Endothelial cell of umbilical vein (primary cell): ENCODE measurements around the gene ABCA9. TPM values are rescaled to one million over a fixed set of nuclear protein-coding genes. Genes with fewer than 3 reads are reported as not detected.

ENCODE experiments used
- BruUV-seq: library from RNA; stranded (reverse); fragments of 400-500 nt; replicated peaks from 2 replicates; lab custom pipeline; 2021; lab: Mats Ljungman, UMichigan
- CTCF ChIA-PET: fragments of 300-600, 350-600 bp; sonication (Branson Sonifier 250); formaldehyde crosslinking; loops from one replicate; lab custom pipeline; 2021; ENCODE audit warnings: antibody characterized with exemption, inconsistent platforms; lab: Charles Lee
- POLR2A ChIA-PET: fragments of 300-600, 350-600 bp; sonication (Branson Sonifier 250); formaldehyde crosslinking; loops from one replicate; lab custom pipeline; 2021; ENCODE audit warnings: antibody characterized with exemption, inconsistent platforms; lab: Charles Lee
- DNase-seq: peaks from one replicate; pipeline ENCODE4 v3.0.0-alpha.2; 2011; ENCODE audit warnings: low read depth, low spot score
- FAIRE-seq: peaks from 2 replicates; lab custom pipeline; 2011; peaks lifted over from hg19 to GRCh38; lab: Jason Lieb, UNC
- H2AFZ ChIP-seq: 2 replicates; pipeline ENCODE4 v1.6.0; 2012; ENCODE audit warnings: low read depth, low read length, control low read depth, inconsistent platforms
- H3K27ac ChIP-seq: 2 replicates; pipeline ENCODE4 v1.5.1; 2011; ENCODE audit warnings: low read depth, mild to moderate bottlenecking, control low read depth, low read length, moderate library complexity; ENCODE audit not compliant: insufficient read depth
- H3K27me3 ChIP-seq, 2 experiments: 2 replicates each; pipeline versions ENCODE4 v1.6.0 to v1.6.1; 2011; ENCODE audit warnings: low read length in 2 of 2, mixed read lengths in 1 of 2; ENCODE audit not compliant: control insufficient read depth in 2 of 2, insufficient read depth in 2 of 2
- H3K36me3 ChIP-seq, 2 experiments: 2 replicates in 1 of 2; 3 replicates in 1 of 2; pipeline ENCODE4 v1.5.1; 2011; ENCODE audit warnings: low read length in 2 of 2, mild to moderate bottlenecking in 1 of 2, moderate library complexity in 1 of 2; ENCODE audit not compliant: control insufficient read depth in 2 of 2, insufficient read depth in 2 of 2; ENCODE audit errors: extremely low read depth in 1 of 2
- H3K4me1 ChIP-seq: 3 replicates; pipeline ENCODE4 v1.5.1; 2011; ENCODE audit warnings: mild to moderate bottlenecking, low read length; ENCODE audit not compliant: control insufficient read depth, insufficient read depth; ENCODE audit errors: extremely low read depth
- H3K4me2 ChIP-seq: 2 replicates; pipeline ENCODE4 v1.6.1; 2011; ENCODE audit warnings: low read length, control low read depth, mixed read lengths; ENCODE audit not compliant: insufficient read depth
- H3K4me3 ChIP-seq, 3 experiments: fragments of 200-600 bp in 1 of 3; sonication (generic), shearing (Covaris generic) in 1 of 3; replicated peaks in 1 of 3; 2 replicates each; pipeline ENCODE4 v1.5.1; 2011 to 2016; ENCODE audit warnings: control low read depth in 3 of 3, low read length in 3 of 3, mild to moderate bottlenecking in 2 of 3, inconsistent platforms in 1 of 3, low read depth in 1 of 3, moderate library complexity in 1 of 3; ENCODE audit not compliant: insufficient read depth in 1 of 3
- H3K79me2 ChIP-seq: 2 replicates; pipeline ENCODE4 v1.6.0; 2012; ENCODE audit warnings: low read length, inconsistent platforms; ENCODE audit not compliant: control insufficient read depth, insufficient read depth
- H3K9ac ChIP-seq: replicated peaks from 2 replicates; pipeline ENCODE3; 2011; ENCODE audit warnings: low read length, control low read depth; ENCODE audit not compliant: insufficient read depth; ENCODE audit errors: extremely low read depth
- H3K9me1 ChIP-seq: replicated peaks from 3 replicates; pipeline ENCODE4 v1.6.0; 2011; ENCODE audit warnings: mild to moderate bottlenecking, low read length; ENCODE audit not compliant: control insufficient read depth, insufficient read depth; ENCODE audit errors: extremely low read depth
- H3K9me3 ChIP-seq: replicated peaks from 2 replicates; pipeline ENCODE4 v1.5.1; 2012; ENCODE audit warnings: low read length, inconsistent platforms; ENCODE audit not compliant: control insufficient read depth, insufficient read depth
- H4K20me1 ChIP-seq: replicated peaks from 2 replicates; pipeline ENCODE3; 2011; ENCODE audit warnings: mild to moderate bottlenecking, low read length; ENCODE audit not compliant: control insufficient read depth, insufficient read depth; ENCODE audit errors: extremely low read depth
- EZH2 ChIP-seq: IDR thresholded peaks from 2 replicates; pipeline ENCODE4 v1.6.1; 2012; ENCODE audit warnings: borderline replicate concordance, low read depth, mild to moderate bottlenecking, moderate library complexity, low read length, inconsistent platforms; ENCODE audit not compliant: severe bottlenecking
- FOS ChIP-seq: IDR thresholded peaks from 2 replicates; pipeline ENCODE4 v1.6.1; 2011; ENCODE audit warnings: mild to moderate bottlenecking, low read length, moderate library complexity, borderline replicate concordance; ENCODE audit not compliant: insufficient read depth
- GATA2 ChIP-seq: IDR thresholded peaks from 2 replicates; pipeline ENCODE4 v1.7.0; 2011; ENCODE audit warnings: low read depth, mild to moderate bottlenecking, moderate library complexity, mixed read lengths, low read length; ENCODE audit not compliant: insufficient read length, insufficient read depth
- JUN ChIP-seq: IDR thresholded peaks from 2 replicates; pipeline ENCODE4 v1.6.1; 2011; ENCODE audit warnings: borderline replicate concordance, low read depth; ENCODE audit not compliant: insufficient read length, insufficient read depth
- MYC ChIP-seq: IDR thresholded peaks from one replicate; pipeline ENCODE4 v1.6.1; 2011; ENCODE audit warnings: mild to moderate bottlenecking, low read depth, low read length
- POLR2A ChIP-seq: IDR thresholded peaks from 2 replicates; pipeline ENCODE4 v1.6.1; 2012; ENCODE audit warnings: low read depth, mild to moderate bottlenecking, control low read depth, low read length
- POLR2AphosphoS5 ChIP-seq: IDR thresholded peaks from 2 replicates; pipeline ENCODE4 v1.6.1; 2012; ENCODE audit warnings: low read depth, mild to moderate bottlenecking, control low read depth, low read length, moderate library complexity; ENCODE audit not compliant: insufficient read depth
- dilution Hi-C: fragments of 300-500 bp; cut with MboI; formaldehyde crosslinking; loops from one replicate; pipeline ENCODE4 v1.15.0; 2019; ENCODE audit warnings: low sequenced_read_pairs; ENCODE audit not compliant: extremely low pct_ligation_motif_present
- intact Hi-C: fragments of 100-400 bp; cut with micrococcal nuclease; formaldehyde crosslinking; loops from one replicate; pipeline ENCODE4 v1.10.0; 2022
- polyA plus RNA-seq, 4 experiments: library from polyadenylated mRNA; depleted of rRNA in 3 of 4; stranded (reverse) in 3 of 4; unstranded in 1 of 4; fragments of >200 nt; gene quantifications; 2 replicates each; pipeline versions ENCODE4 v1.2.1 to v1.2.3, GENCODE V29; 2011 to 2012; ENCODE audit warnings: missing spikeins in 1 of 4
- total RNA-seq: library from RNA; stranded (reverse); gene quantifications from 2 replicates; pipeline ENCODE4 v1.2.3, GENCODE V29; 2021
- TF ChIP-seq, protein P1 (sequence below), 2 donors: IDR thresholded peaks; 1 replicate in 1 of 2; 2 replicates in 1 of 2; pipeline ENCODE4 v1.5.1; 2011; ENCODE audit warnings: low read length in 2 of 2, mild to moderate bottlenecking in 2 of 2, moderate library complexity in 2 of 2, control low read depth in 1 of 2, inconsistent platforms in 1 of 2, low read depth in 1 of 2; ENCODE audit not compliant: insufficient read depth in 1 of 2; ENCODE audit errors: extremely low read depth in 1 of 2
- TF ChIP-seq, protein P2 (sequence below): IDR thresholded peaks from 2 replicates; pipeline ENCODE4 v1.6.1; 2011; ENCODE audit not compliant: insufficient read depth, insufficient read length

Gene ABCA9
- total and polyA plus RNA-seq, 2 donors (not counting 3 experiments of a cell fraction or from before 2014, with no cell fraction given): 2.7 to 7.7 TPM

DNA sequence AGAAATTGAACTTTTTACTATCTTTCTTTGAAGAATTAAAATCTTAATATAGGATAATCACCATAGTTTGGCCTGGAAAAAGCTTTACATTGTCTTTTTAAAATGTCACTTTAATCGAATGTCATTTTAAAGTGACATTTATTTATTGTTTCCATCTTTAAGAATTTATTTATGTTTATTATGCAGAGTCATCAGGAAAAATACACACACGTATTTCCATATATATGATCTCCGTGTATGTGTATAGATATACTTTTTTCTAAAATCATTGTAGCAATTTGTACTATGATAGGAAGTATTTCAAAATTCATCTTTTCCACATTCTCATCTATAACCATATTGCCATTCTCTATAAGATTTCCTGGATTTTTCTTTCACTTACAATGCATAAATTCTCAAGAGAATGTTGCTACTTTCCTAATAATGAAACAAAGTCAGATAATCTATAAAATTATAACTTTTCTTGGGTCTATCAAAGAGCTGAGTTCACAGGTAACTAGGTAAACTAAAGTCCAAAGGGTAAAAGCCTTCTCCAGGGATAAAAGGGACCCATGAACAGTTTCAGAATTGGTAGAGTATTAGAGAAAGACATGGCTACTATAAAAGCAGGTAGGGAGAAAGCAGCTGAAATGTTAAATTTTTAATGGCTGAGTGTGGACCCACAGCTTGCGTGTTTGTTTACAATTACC, 117.5 kb downstream of the ABCA9 start:
- Histone ChIP-seq H3K9me3 (no peaks in the 10 kb centered on the region), H3K4me1 (peaks cover 13% of the 10 kb centered on the region), H3K9ac (no peak overlapping the region), H2AFZ (no peak overlapping the region), H3K79me2 (no peaks in the 10 kb centered on the region), H3K36me3 (no peaks in the 10 kb centered on the region), H3K27ac (no peak overlapping the region), H3K27me3 (no peaks in the 10 kb centered on the region), H3K9me1 (no peaks in the 10 kb centered on the region), H4K20me1 (no peaks in the 10 kb centered on the region), H3K4me3 (no peak overlapping the region), H3K4me2 (no peak overlapping the region)
- ChIA-PET CTCF (interaction anchor here (1.0 to 1.6 kb wide), 3 partner anchors 10 to 148 kb away, joined by 3 to 6 read pairs (median 6); partner anchors contain the start of gene ABCA8), POLR2A (no interaction called here)
- DNase-seq (no peak), FAIRE-seq (no peak)
- no TSS peak for BruUV-seq
- TF ChIP-seq FOS: no peak
- dilution Hi-C loops (no loop called here), intact Hi-C loops (no loop called here)

DNA sequence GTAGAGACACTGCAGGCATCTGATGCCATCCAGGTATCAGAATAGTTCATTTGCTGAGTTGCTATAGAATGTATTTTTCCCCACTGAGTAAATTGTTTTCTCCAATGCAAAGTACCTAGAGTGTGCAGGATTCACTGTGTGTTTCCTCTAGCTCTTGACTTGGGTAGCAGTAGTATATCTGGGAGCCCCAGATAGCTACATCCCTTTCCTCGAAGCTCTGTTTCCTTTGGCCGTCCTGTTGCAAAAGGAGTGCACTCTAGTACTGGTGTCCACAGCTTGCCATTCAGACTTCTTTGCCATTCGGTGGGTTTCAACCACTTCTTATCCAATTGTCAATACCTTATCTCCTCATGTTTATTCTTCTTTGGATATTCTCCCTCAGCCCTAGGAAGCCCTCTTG, 118.3 kb downstream of the ABCA9 start:
- FAIRE-seq (no peak), DNase-seq (no peak)
- no peaks in the 10 kb centered on the region for H3K9me3 ChIP-seq
- TF ChIP-seq, protein P1, sequence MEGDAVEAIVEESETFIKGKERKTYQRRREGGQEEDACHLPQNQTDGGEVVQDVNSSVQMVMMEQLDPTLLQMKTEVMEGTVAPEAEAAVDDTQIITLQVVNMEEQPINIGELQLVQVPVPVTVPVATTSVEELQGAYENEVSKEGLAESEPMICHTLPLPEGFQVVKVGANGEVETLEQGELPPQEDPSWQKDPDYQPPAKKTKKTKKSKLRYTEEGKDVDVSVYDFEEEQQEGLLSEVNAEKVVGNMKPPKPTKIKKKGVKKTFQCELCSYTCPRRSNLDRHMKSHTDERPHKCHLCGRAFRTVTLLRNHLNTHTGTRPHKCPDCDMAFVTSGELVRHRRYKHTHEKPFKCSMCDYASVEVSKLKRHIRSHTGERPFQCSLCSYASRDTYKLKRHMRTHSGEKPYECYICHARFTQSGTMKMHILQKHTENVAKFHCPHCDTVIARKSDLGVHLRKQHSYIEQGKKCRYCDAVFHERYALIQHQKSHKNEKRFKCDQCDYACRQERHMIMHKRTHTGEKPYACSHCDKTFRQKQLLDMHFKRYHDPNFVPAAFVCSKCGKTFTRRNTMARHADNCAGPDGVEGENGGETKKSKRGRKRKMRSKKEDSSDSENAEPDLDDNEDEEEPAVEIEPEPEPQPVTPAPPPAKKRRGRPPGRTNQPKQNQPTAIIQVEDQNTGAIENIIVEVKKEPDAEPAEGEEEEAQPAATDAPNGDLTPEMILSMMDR (IDR thresholded peaks at IDR 0.05; ENCODE audit: extremely low read depth in 1 of 2, insufficient read depth in 1 of 2, low read depth in 1 of 2, low read length in 2 of 2): no peak
- TF ChIP-seq FOS (no peak), POLR2A (no peak), JUN (no peak), GATA2 (no peak), MYC (no peak), POLR2AphosphoS5 (no peak), EZH2 (no peak)
- TF ChIP-seq, protein P2, sequence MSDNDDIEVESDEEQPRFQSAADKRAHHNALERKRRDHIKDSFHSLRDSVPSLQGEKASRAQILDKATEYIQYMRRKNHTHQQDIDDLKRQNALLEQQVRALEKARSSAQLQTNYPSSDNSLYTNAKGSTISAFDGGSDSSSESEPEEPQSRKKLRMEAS: no peak
- BruUV-seq: no TSS peak
- intact Hi-C loops (no loop called here), dilution Hi-C loops (no loop called here)
- H3K79me2 ChIP-seq: no peaks in the 10 kb centered on the region
- H3K27ac ChIP-seq: no peak overlapping the region
- no peaks in the 10 kb centered on the region for H3K9me1 ChIP-seq
- H3K4me3 ChIP-seq: no peak overlapping the region
- POLR2A ChIA-PET: no interaction called here
- CTCF ChIA-PET: interaction anchor here (1.4 to 1.6 kb wide), 2 partner anchors 10 to 147 kb away, joined by 6 read pairs; no protein-coding TSS in a partner anchor
- H3K9ac ChIP-seq: no peak overlapping the region
- no peak overlapping the region for H2AFZ ChIP-seq
- no peak overlapping the region for H3K4me2 ChIP-seq
- peaks cover 13% of the 10 kb centered on the region for H3K4me1 ChIP-seq
- no peaks in the 10 kb centered on the region for H4K20me1 ChIP-seq
- H3K36me3 ChIP-seq: no peaks in the 10 kb centered on the region
- H3K27me3 ChIP-seq: no peaks in the 10 kb centered on the region
